AG09319 (cell line): ENCODE data around the gene COBL.
"Not testable (repeated sequence)": the region's sequence is repeated elsewhere in the genome, so short reads cannot be mapped to it uniquely, and the experiment has no call there.

Experiments
- DNase-seq: peaks from one replicate; pipeline ENCODE4 v3.0.0-alpha.2; 2010; ENCODE audit warnings: low read depth; ENCODE audit errors: extremely low read depth
- CTCF ChIP-seq: IDR thresholded peaks from 2 replicates; pipeline ENCODE4 v1.5.1; 2011; ENCODE audit warnings: low read depth, mild to moderate bottlenecking, inconsistent platforms, low read length, moderate library complexity

Gene COBL

DNA sequence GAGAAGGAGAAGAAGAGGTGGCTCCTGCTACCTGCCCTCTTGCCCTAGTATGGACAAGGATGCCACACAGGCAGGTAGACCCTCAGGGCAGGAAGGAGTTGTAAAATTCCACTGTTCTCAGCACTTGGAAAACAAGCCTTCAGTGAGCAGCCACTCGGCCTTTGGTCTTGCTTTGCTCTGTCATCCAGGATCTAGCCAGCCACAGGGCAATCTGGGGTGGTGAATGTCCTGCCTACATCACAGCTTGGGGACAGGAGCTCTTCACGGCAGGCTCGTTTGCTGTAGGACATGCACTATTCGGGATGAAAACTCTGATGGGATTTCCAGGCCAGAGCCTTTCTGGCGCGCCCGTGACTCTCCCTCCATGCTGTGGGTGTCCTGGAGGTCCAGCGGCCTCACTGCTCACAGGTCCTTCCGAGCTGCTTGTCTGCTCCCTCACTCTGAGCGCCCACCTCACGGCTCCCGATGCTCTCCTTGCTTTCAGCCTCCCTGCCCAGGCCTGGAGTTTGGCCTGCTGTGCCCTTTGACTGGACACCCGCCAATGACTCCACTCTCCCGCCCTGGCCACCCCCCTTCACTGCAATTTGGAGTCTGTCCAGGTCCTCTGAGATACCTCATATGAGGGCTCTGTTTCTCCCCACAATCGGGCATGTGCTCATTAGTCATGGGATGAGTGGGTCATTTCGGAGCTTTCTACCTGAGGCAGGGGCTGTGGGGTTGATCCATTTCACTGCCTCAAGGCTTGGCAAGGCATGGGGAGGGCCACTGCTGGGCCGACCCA, 306.7 kb downstream of the COBL start:
- no peak for DNase-seq
- TF ChIP-seq CTCF, result no peak

- DNase-seq, result no peak
- TF ChIP-seq CTCF, result no peak
Observed at GRCh38 chr7:51007551-51008505, 308.8 kb downstream of the COBL start.

DNA sequence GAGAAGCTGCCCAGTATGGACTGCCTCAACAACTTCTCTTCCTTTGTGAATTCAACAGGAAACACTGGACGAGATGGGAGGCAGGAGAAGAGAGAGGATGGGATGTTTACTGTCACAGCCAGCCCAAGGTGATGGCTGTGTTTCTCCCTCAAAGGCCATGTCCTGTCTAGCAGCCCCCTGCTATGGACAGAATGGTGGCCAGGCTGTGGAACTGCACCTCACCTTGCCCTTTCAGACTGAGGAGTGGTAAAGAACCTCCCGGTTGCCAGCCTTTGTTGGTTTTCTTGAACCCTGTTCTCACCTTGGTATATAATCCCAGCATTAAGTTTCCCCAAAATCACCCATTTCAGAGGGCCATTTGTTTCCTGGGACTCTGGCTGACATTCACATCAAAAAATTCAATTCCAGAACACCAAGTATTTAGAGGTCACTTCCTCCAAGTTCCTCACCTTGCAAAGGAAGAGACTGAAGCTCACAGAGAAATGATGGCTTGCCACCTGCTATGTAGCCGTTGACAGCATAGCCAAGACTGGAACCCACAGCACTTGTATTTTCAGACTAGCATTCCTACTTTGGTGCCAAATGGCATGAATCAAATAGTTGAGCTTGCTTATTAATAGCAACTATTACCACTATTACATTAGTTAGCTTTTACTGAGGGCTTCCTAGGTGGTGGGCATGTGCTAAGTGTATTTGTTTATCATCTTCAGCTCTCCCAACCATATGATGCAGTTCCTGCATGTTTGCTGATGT, 309.9 kb downstream of the COBL start:
- no peak for TF ChIP-seq CTCF
- DNase-seq, result no peak

DNA sequence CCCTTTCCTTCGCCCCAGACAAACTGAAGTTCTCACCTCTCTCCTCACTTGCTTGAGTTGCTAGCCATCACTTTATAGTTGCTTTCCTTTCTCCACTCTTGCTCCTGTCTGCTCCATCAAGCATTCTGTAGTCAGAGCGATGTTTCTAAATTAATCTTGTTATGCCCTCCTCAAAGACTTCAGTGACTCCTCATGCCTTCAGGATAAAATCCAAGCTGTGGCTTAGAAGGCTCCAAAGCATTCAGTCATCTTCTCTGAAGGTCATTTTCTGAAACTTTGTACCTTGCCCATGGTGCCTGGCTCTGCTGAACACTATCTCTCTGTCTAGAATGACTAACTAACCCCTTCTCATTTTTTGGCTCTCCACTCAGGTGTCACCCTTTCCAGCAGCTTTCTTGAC, 311.5 kb downstream of the COBL start:
- no peak for TF ChIP-seq CTCF
- DNase-seq, result no peak

- TF ChIP-seq CTCF, result no peak
- DNase-seq, result no peak
Observed at GRCh38 chr7:51000956-51001355, 315.7 kb downstream of the COBL start.

GRCh38 chr7:50994753-50995319, 321.8 kb downstream of the COBL start:
- DNase-seq, result no peak
- TF ChIP-seq CTCF, result no peak

- DNase-seq, result not testable (repeated sequence)
Observed at GRCh38 chr7:50990214-50990613, 326.4 kb downstream of the COBL start.
